Measurements from ENCODE around the gene ANGPT4. TPM values are rescaled to one million over a fixed set of nuclear protein-coding genes. Genes with fewer than 3 reads are reported as not detected.

The ANGPT4 gene
- polyA plus RNA-seq, 1 of the 3 experiments (the other 2 are of a cell fraction) = not detected

DNA sequence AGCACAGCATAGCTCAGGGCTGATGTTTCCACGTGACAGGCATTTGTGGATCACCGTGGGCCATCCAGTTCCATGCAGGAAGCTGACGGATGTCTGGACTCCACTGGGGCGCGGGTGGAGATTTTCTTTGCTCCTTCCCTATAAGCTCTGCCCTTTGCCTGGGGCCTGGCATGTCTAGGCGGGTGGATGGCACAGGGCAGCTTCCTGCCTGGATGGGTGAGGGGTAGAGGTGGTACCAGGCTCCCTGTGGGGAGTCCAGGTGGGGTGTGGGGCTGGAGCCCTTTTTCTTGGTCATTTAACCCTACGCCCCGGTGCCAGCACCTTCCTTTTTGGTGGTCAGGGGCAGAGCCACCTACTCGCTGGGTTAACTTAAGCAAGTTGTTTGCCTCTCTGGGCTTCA, 72.2 kb downstream of the ANGPT4 start:
- no peaks in the 10 kb centered on the region for H3F3A ChIP-seq (replicated peaks; ENCODE audit: insufficient read depth)
- no peaks in the 10 kb centered on the region for H4K20me1 ChIP-seq (ENCODE audit: insufficient read depth)
- no peaks in the 10 kb centered on the region for H3K9me2 ChIP-seq
- peak overlapping the region in 1 of 2 experiments; percentile 61; a peak in 2 of 4 replicates for H3K27ac ChIP-seq (ENCODE audit: low read depth in 2 of 2, low read length in 1 of 2)
- DNase-seq = peak; percentile 57
- no peak overlapping the region for H3K4me3 ChIP-seq (ENCODE audit: low read depth in 2 of 2, low read length in 1 of 2)
- peak overlapping the region; percentile 94; the same call in 1 of the 2 replicates for H2AFZ ChIP-seq (ENCODE audit: low read depth)
- no peak overlapping the region; the same call in 1 of the 2 replicates for H3K9ac ChIP-seq
- H3K9me3 ChIP-seq = no peaks in the 10 kb centered on the region
- H3K36me3 ChIP-seq (replicated peaks in 1 of 2; ENCODE audit: control insufficient read depth in 1 of 2, insufficient read depth in 2 of 2, low read length in 1 of 2) = peaks cover 0 to 4% of the 10 kb centered on the region in 2 experiments
- peaks cover 31% of the 10 kb centered on the region; the same call in 1 of the 2 replicates for H3K79me2 ChIP-seq (ENCODE audit: insufficient read depth)
- H3K4me1 ChIP-seq (ENCODE audit: control insufficient read depth in 1 of 2, insufficient read depth in 2 of 2, low read depth in 1 of 2, low read length in 1 of 2) = peaks cover 0 to 50% of the 10 kb centered on the region in 2 experiments; a peak in 1 of 4 replicates
- POLR2A ChIA-PET = interaction anchor here (0.6 to 1.4 kb wide), 3 partner anchors 10 to 74 kb away, joined by 3 to 15 read pairs (median 4); partner anchors contain the start of gene FAM110A
- CTCF ChIA-PET = interaction anchor here (0.9 to 3.8 kb wide), 4 partner anchors 25 to 115 kb away, joined by 4 to 10 read pairs (median 6); no protein-coding TSS in a partner anchor
- peak overlapping the region; percentile 76 for H3K4me2 ChIP-seq
- TF ChIP-seq, protein P1, sequence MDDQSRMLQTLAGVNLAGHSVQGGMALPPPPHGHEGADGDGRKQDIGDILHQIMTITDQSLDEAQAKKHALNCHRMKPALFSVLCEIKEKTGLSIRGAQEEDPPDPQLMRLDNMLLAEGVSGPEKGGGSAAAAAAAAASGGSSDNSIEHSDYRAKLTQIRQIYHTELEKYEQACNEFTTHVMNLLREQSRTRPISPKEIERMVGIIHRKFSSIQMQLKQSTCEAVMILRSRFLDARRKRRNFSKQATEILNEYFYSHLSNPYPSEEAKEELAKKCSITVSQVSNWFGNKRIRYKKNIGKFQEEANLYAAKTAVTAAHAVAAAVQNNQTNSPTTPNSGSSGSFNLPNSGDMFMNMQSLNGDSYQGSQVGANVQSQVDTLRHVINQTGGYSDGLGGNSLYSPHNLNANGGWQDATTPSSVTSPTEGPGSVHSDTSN (IDR thresholded peaks at IDR 0.05) = no peak
- TF ChIP-seq TEAD4 (IDR thresholded peaks at IDR 0.05; ENCODE audit: borderline replicate concordance, insufficient read depth) (no peak), ELF1 (IDR thresholded peaks at IDR 0.05) (no peak), MXI1 (IDR thresholded peaks at IDR 0.05; ENCODE audit: low read depth, low read length) (no peak), FOXM1 (IDR thresholded peaks at IDR 0.05; ENCODE audit: low read depth) (no peak), RAD21 (IDR thresholded peaks at IDR 0.05; ENCODE audit: low read length) (no peak), NFIC (IDR thresholded peaks at IDR 0.05; ENCODE audit: borderline replicate concordance) (no peak)
- TF ChIP-seq, protein P2, sequence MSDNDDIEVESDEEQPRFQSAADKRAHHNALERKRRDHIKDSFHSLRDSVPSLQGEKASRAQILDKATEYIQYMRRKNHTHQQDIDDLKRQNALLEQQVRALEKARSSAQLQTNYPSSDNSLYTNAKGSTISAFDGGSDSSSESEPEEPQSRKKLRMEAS (IDR thresholded peaks at IDR 0.05; ENCODE audit: low read depth) = no peak
- WGBS (ENCODE audit: low lambda C conversion rate) = 51% methylated on average over 3 of the region's 9 CpGs
- H3K27me3 ChIP-seq (ENCODE audit: insufficient read depth) = no peaks in the 10 kb centered on the region

DNA sequence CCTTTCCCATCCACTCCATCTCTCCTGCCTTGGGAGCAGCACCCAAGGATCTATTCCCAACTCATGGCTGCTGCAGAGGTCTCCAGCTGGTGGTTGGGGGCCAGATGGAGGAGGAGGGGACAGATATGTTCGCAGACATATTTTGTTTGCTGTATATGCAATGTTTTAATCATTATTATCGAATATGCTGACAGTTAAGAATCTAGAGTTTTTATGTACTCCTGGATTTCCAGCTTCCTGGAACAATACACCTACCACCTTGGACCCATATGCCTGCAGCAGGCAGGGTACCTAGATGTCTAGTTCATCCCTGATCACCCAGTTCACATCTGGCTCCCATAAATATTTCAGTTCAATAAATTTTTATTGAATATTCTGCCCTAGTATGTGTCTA, 73.6 kb downstream of the ANGPT4 start:
- ChIA-PET CTCF (interaction anchor here (3.8 kb wide), 1 partner anchor 24 kb away, joined by 10 read pairs; no protein-coding TSS in a partner anchor), POLR2A (no interaction called here)
- Histone ChIP-seq H3K79me2 (ENCODE audit: insufficient read depth) (peaks cover 45% of the 10 kb centered on the region), H3K4me1 (ENCODE audit: control insufficient read depth in 1 of 2, insufficient read depth in 2 of 2, low read depth in 1 of 2, low read length in 1 of 2) (peaks cover 0 to 40% of the 10 kb centered on the region in 2 experiments; a peak in 1 of 4 replicates), H3K4me3 (ENCODE audit: low read depth in 2 of 2, low read length in 1 of 2) (no peak overlapping the region), H3K9ac (no peak overlapping the region), H3K4me2 (no peak overlapping the region), H3K27me3 (ENCODE audit: insufficient read depth) (no peaks in the 10 kb centered on the region), H3K9me2 (no peaks in the 10 kb centered on the region), H3K27ac (ENCODE audit: low read depth in 2 of 2, low read length in 1 of 2) (no peak overlapping the region), H2AFZ (ENCODE audit: low read depth) (no peak overlapping the region), H3K9me3 (no peaks in the 10 kb centered on the region), H4K20me1 (ENCODE audit: insufficient read depth) (no peaks in the 10 kb centered on the region), H3F3A (replicated peaks; ENCODE audit: insufficient read depth) (no peaks in the 10 kb centered on the region), H3K36me3 (replicated peaks in 1 of 2; ENCODE audit: control insufficient read depth in 1 of 2, insufficient read depth in 2 of 2, low read length in 1 of 2) (peaks cover 0 to 4% of the 10 kb centered on the region in 2 experiments)
- WGBS (ENCODE audit: low lambda C conversion rate) = 94% methylated on average over 2 of the region's 2 CpGs
- no peak for TF ChIP-seq FOSL2 (IDR thresholded peaks at IDR 0.05; ENCODE audit: borderline replicate concordance, low read depth)
- no peak for TF ChIP-seq JUND (IDR thresholded peaks at IDR 0.05)
- no peak for TF ChIP-seq CHD2 (IDR thresholded peaks at IDR 0.05; ENCODE audit: low read length, partially characterized antibody)
- TF ChIP-seq MXI1 (IDR thresholded peaks at IDR 0.05; ENCODE audit: low read depth, low read length) = no peak
- TF ChIP-seq TCF12 (IDR thresholded peaks at IDR 0.05) = no peak
- TF ChIP-seq NFIC (IDR thresholded peaks at IDR 0.05; ENCODE audit: borderline replicate concordance) = no peak
- DNase-seq = no peak
